ENCODE data around the gene UGT2B10.

DNA sequence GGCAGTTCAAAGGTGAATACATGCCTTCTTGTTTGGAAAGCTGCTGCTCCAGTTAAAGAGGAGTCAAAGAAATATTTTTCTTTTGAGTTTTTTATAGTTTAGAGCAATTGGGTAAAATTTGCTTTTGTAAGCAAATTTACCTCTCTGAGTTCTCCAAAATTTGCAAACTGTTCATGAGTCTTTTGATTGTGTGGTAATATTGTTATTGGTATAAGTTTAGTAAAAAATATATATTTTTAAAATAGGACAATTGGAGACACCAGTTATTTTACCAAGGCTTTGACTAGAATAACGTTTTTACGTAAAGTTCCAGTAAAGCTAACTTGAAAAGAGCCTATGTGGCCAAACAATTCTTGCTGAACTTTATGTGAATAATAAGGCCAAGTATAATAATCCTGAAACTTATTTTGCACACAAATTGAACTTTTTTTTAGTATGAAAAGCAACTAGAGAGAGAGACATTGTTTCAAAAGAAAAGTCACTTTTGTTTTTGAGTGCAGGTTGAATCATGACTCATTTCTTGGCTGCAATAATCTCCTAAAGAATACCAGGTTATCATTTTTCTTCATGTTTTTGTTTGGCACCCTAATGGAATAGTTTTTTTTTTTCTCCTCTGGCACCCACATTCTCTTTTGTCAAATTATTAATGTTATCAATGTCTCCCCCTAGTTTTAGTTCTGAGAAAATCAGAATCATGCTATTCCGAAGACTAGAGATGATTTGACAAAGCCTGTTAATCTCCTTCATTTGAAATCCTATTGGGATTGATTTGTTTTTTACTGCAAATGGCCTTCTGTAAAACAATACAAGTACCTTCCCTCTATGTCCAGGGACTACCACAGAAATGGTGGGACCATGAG, 57.1 kb downstream of the UGT2B10 start:
- TF ChIP-seq, protein P1, sequence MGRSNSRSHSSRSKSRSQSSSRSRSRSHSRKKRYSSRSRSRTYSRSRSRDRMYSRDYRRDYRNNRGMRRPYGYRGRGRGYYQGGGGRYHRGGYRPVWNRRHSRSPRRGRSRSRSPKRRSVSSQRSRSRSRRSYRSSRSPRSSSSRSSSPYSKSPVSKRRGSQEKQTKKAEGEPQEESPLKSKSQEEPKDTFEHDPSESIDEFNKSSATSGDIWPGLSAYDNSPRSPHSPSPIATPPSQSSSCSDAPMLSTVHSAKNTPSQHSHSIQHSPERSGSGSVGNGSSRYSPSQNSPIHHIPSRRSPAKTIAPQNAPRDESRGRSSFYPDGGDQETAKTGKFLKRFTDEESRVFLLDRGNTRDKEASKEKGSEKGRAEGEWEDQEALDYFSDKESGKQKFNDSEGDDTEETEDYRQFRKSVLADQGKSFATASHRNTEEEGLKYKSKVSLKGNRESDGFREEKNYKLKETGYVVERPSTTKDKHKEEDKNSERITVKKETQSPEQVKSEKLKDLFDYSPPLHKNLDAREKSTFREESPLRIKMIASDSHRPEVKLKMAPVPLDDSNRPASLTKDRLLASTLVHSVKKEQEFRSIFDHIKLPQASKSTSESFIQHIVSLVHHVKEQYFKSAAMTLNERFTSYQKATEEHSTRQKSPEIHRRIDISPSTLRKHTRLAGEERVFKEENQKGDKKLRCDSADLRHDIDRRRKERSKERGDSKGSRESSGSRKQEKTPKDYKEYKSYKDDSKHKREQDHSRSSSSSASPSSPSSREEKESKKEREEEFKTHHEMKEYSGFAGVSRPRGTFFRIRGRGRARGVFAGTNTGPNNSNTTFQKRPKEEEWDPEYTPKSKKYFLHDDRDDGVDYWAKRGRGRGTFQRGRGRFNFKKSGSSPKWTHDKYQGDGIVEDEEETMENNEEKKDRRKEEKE (IDR thresholded peaks at IDR 0.05) = no peak
- TF ChIP-seq, protein P2, sequence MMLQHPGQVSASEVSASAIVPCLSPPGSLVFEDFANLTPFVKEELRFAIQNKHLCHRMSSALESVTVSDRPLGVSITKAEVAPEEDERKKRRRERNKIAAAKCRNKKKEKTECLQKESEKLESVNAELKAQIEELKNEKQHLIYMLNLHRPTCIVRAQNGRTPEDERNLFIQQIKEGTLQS (CRISPR knock-in tag; IDR thresholded peaks at IDR 0.05) = no peak
- TF ChIP-seq, protein P3, sequence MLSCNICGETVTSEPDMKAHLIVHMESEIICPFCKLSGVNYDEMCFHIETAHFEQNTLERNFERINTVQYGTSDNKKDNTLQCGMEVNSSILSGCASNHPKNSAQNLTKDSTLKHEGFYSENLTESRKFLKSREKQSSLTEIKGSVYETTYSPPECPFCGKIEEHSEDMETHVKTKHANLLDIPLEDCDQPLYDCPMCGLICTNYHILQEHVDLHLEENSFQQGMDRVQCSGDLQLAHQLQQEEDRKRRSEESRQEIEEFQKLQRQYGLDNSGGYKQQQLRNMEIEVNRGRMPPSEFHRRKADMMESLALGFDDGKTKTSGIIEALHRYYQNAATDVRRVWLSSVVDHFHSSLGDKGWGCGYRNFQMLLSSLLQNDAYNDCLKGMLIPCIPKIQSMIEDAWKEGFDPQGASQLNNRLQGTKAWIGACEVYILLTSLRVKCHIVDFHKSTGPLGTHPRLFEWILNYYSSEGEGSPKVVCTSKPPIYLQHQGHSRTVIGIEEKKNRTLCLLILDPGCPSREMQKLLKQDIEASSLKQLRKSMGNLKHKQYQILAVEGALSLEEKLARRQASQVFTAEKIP (CRISPR knock-in tag; IDR thresholded peaks at IDR 0.05; ENCODE audit: borderline replicate concordance) = no peak
- TF ChIP-seq EP300 (IDR thresholded peaks at IDR 0.05; ENCODE audit: low read depth in 2 of 2, low read length in 2 of 2) (no peak), EP300 (CRISPR knock-in tag; IDR thresholded peaks at IDR 0.05; ENCODE audit: borderline replicate concordance) (no peak), ZNF329 (CRISPR knock-in tag; IDR thresholded peaks at IDR 0.05; ENCODE audit: low read depth) (no peak), GABPA (IDR thresholded peaks at IDR 0.05; ENCODE audit: low read depth, low read length) (no peak), GABPA (CRISPR knock-in tag; IDR thresholded peaks at IDR 0.05; ENCODE audit: low read depth) (no peak), ZNF3 (CRISPR knock-in tag; IDR thresholded peaks at IDR 0.05) (no peak), EZH2 (conservative IDR thresholded peaks at IDR 0.05; ENCODE audit: low read depth, low read length) (no peak), GLI4 (CRISPR knock-in tag; IDR thresholded peaks at IDR 0.05; ENCODE audit: borderline replicate concordance) (no peak), TARDBP (CRISPR knock-in tag; IDR thresholded peaks at IDR 0.05) (no peak), TGIF2 (CRISPR knock-in tag; IDR thresholded peaks at IDR 0.05) (no peak), KAT2B (IDR thresholded peaks at IDR 0.05; ENCODE audit: borderline replicate concordance, low read depth, low read length) (no peak)
- TF ChIP-seq, protein P4, sequence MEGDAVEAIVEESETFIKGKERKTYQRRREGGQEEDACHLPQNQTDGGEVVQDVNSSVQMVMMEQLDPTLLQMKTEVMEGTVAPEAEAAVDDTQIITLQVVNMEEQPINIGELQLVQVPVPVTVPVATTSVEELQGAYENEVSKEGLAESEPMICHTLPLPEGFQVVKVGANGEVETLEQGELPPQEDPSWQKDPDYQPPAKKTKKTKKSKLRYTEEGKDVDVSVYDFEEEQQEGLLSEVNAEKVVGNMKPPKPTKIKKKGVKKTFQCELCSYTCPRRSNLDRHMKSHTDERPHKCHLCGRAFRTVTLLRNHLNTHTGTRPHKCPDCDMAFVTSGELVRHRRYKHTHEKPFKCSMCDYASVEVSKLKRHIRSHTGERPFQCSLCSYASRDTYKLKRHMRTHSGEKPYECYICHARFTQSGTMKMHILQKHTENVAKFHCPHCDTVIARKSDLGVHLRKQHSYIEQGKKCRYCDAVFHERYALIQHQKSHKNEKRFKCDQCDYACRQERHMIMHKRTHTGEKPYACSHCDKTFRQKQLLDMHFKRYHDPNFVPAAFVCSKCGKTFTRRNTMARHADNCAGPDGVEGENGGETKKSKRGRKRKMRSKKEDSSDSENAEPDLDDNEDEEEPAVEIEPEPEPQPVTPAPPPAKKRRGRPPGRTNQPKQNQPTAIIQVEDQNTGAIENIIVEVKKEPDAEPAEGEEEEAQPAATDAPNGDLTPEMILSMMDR (CRISPR knock-in tag; IDR thresholded peaks at IDR 0.05) = no peak
